GM20431 (cell line): ENCODE results near the gene GANAB.

ENCODE experiments used
- in situ Hi-C: fragments of 300-500 bp; cut with MseI, MboI; formaldehyde crosslinking; loops from one replicate; pipeline ENCODE4 v1.15.0; 2020; ENCODE audit warnings: low sequenced_read_pairs; ENCODE audit not compliant: unreplicated experiment

The GANAB gene

DNA sequence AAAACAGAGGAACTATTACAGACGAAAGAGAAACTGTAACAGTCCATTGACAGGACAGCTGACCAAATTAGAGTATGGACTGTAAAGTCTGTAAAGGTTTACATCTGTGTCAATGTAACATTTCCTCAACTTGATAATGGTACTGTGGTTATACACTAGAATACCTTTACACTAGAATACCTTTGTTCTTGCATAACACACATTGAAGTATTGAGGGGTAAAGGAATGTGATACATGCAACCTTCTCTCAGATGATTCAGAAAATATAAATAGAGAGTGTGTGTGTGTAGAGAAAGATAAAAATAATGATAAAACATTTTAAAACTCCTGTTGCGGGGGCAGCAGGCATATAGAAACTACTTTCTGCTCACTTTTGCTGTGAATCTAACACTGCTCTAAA lies 67.2 kb downstream of the GANAB start:
- in situ Hi-C loops, result no loop called here

DNA sequence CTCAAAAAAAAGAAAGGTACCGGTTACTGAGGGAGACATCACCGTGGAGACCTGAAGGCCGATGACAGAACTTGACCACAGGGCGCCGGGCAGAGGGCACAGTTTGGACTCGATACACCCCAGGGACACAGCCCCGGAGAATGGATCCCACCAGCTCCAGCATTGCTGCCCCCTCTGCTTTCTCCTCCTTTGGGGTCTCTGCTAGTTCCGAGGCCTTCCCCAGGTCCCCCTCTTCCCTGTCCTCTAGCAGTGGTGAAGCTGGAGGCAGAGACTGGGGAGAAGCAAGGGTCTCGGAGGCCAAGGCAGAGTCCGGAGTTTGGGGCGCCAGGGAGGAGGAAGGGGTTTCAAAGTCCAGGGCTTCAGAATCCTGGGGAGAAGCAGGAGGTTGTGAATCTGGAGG lies 67.9 kb downstream of the GANAB start:
- in situ Hi-C loops, result no loop called here

DNA sequence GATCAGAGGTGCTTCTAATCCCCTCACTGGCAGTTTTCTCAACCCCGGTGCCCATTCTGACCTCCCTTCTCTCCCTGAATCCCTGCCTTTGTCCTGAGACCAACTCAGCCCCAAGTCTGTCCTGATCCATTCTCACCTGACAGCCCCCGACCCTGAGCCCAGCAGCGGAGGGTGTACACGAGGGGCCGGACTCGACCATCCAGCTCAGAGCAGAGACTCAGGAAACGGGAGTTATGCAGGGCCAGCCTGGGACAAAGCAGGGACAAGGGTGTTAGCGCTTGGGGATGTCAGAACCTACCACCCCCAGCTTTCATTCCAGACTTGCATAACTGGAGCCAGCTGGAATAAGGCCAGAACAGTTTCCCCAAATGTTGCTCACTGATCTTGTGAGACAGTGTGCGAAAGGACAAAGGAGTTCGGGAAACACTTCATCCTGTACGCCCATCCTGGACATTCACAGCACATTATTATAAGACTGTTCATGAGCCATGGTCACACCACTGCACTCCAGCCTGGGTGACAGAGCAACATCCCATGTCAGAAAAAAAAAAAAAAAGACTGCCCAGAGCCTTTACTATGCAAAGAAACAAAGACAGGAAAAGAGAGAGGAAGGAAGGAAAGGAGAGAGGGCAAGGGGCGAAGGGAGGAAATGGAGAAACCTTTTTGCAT lies 69.2 kb downstream of the GANAB start:
- in situ Hi-C loops, result no loop called here

- in situ Hi-C loops, result no loop called here
Measured at GRCh38 chr11:62575837-62576236, 70.6 kb downstream of the GANAB start.

GRCh38 chr11:62575156-62575555 lies 71.3 kb downstream of the GANAB start:
- in situ Hi-C loops, result no loop called here
